Fibroblast of gingiva (primary cell): ENCODE data around the gene COMMD1.
"Not testable (repeated sequence)": the region's sequence is repeated elsewhere in the genome, so short reads cannot be mapped to it uniquely, and the experiment has no call there.

Source experiments
- DNase-seq: peaks from one replicate; pipeline ENCODE4 v3.0.0-alpha.2; 2011; ENCODE audit warnings: low read depth

Gene COMMD1

DNA sequence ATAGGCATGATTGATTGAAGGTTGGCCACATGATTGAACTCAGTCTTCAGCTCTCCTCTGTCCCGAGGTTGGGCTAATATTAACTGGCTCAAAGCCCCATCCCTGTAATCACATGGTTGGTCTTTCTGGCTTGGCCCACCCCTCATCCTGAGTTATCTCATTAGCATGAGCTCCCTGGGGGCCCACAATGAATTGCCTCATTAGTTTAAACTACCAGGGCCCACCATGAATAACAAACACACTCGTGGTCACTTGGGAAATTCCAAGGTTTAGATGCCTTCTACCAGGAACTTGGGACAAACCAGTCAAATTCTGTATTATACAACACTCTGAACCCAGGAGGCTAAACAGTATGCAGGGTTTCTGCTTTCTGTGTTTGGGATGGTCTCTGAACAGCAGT lies 168.8 kb downstream of the COMMD1 start:
- no peak for DNase-seq

- no peak for DNase-seq
These were observed 171.6 kb downstream of the COMMD1 start for GRCh38 chr2:62076980-62077638.

GRCh38 chr2:62084801-62085200 lies 179.3 kb downstream of the COMMD1 start:
- DNase-seq, result no peak

GRCh38 chr2:62089658-62090057 lies 184.2 kb downstream of the COMMD1 start:
- DNase-seq, result no peak

GRCh38 chr2:62091471-62091870 lies 186.0 kb downstream of the COMMD1 start:
- no peak for DNase-seq

DNA sequence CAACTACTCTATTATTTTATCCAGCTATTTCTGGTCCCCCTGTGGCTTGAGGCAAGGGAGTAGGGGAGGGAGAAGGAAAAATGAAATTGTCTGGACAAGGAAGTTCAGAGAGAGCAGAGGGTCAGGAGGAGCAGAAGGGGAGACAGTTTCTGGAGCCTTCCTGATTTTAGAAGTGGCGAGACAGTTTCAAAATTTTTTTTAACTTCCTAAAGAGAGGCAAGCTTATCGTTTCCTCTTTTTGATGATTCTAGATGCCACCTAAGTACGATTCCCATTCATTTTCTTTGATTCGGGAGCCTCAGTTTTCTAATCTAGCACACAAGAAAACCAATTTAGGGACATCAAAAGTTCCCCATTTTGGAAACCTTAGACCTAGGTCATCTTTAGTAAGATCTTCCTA lies 193.6 kb downstream of the COMMD1 start:
- DNase-seq, result no peak

GRCh38 chr2:62099523-62100175 lies 194.2 kb downstream of the COMMD1 start:
- no peak for DNase-seq

GRCh38 chr2:62101886-62102285 lies 196.4 kb downstream of the COMMD1 start:
- no peak for DNase-seq

DNA sequence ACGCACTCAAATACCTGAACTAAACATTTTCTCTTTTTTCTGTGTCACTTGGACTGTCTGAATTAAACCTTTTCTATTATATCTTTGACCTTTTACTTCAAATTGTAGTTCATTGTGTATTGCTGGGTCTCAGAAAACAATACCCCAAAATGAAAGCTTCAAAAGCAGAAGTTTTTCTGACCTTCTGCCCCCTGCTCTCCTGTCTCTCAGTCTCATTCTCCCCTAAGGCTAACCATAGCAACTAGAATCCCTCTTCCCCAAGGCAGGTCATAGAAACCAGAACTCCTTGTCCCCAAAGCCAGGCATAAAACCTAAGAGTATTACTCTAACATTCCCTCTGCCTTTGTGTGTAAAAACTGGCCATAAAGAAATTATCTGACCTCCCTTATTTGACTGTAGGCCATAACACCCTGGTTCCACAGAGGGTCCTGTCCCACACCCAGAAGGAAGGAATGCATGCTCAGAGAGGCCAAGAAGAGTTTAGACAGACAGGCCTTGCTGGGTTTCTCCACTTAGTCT lies 197.0 kb downstream of the COMMD1 start:
- DNase-seq, result no peak

GRCh38 chr2:62109554-62109953 lies 204.1 kb downstream of the COMMD1 start:
- DNase-seq, result no peak

- DNase-seq, result no peak
These were observed 205.0 kb downstream of the COMMD1 start for GRCh38 chr2:62110415-62111025.

DNA sequence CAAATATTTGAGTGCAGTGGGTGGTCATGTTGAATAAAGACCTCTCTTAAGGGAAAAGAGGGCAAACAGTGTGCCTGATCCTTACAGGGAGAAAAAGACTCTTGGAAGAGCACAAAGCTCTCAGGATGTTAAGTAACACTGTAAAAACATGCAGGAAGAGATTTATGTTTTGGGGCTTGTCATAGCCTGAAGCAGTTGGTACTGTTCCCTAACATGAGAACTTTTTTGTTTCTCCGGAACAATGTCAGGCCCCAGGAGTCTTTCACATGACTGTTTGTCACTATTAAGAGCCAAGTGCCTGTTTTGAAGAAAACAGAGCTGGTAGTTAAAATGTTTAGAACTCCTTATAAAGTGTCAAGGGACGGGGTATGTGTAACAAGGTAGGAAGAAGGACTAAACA lies 206.7 kb downstream of the COMMD1 start:
- peak; percentile 14 for DNase-seq

DNA sequence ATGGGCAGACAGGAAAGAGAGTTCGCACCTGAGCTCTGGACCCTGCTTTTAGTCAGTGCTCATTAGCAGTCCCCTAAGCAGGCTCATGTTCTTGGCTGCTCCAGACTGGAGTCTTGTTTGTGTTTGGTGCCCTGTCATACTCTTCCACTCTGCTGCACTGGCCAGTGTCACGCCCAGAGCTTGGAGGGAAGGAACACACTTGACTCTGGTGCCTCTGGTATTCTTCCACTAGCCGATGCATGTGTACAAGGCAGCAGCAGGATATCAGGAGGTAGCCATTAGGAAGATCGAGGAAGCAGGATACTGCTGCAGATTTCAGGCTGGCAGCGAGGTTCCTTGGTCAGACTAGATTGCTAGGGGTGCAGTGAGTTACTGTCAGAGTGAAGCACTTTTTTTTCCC lies 209.1 kb downstream of the COMMD1 start:
- DNase-seq, result no peak

GRCh38 chr2:62116983-62117382 lies 211.5 kb downstream of the COMMD1 start:
- DNase-seq, result no peak

- DNase-seq, result no peak
These were observed 212.7 kb downstream of the COMMD1 start for GRCh38 chr2:62118160-62118559.

DNA sequence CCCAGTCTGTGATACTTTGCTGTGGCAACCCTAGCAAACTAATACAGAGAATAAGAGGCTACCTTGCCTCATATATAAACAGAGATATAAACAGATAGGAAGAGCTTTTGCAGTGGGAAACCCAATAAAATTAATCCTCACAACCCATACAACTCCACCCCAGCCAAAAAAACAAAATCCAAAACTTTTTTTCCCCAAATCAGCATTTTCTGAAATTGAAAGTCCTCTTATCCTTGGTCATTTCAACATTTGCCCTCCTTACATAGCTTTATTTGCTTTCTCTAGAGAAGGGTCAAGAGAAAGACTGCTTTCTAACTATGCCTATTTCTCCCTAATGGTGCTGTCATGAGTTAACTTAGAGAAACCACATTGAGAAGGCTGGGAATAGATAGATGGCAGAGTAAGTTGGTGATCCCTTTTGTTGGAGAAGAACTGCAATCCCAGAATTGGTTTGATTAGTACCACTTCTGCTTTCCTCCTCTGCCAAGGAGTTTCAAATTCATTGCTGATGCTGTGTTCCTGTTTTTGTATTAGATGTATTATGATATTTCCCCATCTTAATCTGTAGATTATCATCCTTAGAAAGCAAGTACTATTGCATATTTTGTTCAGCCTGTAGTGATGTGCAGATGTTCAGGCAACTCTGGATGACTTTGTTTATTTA lies 214.0 kb downstream of the COMMD1 start:
- DNase-seq, result no peak

DNA sequence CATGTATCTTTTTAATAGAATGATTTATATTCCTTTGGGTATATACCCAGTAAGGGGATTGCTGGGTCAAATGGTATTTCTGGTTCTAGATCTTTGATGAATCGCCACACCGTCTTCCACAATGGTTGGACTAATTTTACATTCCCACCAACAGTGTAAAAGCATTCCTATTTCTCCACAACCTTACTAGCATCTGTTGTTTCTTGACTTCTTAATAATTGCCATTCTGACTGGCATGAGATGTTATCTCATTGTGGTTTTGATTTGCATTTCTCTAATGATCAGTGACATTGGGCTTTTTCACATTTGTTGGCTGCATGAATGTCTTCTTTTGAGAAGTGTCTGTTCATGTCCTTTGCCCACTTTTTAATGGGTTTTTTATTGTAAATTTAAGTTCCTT lies 220.8 kb downstream of the COMMD1 start:
- DNase-seq, result not testable (repeated sequence)

GRCh38 chr2:62133320-62133823 lies 227.9 kb downstream of the COMMD1 start:
- DNase-seq, result no peak

DNA sequence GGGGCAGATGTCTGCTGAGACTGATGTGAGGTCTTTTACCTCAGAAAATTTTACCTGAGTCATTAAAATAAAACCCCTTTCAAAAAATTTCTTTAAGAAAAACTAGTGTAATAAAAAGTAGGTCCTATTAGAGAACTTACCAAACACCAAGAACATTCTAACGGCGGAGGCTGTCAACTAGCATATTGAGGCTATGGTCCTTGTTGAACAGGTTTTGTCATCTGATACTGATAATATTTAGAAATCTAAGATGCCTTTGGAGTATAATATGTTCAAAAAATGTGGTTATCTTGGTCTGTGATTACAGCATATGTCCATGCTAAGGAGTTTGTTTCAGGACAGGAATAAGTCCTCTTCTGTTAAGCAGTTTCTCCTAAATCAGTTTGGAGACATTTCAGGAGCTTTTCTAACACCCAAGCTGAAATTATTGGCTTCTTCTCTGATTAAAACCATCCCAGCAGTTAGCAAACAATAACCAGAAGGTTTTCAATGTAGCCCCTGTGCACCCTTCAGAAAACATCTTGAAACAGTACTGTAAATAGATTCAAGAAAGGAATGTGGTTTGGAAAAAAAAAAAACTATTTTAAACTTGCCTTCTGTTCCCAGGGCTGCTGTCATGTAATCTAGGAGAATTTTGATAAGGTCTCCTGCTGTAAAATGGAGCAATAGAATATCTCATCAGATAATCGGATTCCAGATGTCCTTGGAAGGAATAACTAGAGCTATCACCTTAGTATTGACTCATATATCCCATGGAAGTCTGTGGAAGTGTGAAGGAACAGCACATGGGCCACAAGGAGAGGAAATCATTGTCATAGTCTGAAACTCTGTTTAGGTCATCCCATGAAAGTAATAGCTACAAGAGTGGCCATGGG lies 231.7 kb downstream of the COMMD1 start:
- no peak for DNase-seq

DNA sequence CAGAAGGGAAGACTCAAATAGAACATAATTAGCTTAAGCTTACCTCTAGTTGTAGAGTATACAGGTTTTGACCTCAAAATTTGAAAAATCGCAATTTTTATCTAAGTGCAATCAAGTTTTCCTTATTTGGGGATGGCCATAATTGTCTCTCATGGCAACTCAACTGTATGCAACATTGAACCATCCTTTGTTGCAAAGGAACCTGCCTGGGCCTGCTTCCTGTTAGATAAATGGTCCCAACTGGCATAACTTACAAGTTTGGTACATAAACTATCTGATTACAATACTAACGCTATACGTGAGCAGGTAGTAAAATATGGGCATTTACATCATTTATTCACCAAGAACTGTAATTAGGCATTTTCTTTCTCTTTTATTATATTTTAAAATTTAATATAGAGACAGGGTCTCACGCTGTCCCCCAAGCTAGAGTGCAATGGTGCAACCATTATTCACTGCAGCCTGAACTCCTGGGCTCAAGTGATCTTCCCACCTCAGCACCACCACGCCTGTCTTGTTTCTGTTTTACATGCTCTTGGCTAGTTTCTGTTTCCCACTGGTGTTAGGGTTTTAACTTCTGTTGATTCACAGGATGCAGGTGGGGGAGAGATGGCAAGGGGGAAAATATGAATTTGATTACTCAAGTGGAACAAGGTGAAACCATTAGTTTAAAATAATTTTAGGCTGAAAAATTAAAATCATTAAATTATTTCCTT lies 235.1 kb downstream of the COMMD1 start:
- no peak for DNase-seq
